Measurements from ENCODE around the gene C19orf73. TPM values are rescaled to one million over a fixed set of nuclear protein-coding genes. Genes with fewer than 3 reads are reported as not detected.

The C19orf73 gene
- total and polyA plus RNA-seq, 4 donors: 1.9 to 4.3 (median 3.1) TPM; not detected in 1

DNA sequence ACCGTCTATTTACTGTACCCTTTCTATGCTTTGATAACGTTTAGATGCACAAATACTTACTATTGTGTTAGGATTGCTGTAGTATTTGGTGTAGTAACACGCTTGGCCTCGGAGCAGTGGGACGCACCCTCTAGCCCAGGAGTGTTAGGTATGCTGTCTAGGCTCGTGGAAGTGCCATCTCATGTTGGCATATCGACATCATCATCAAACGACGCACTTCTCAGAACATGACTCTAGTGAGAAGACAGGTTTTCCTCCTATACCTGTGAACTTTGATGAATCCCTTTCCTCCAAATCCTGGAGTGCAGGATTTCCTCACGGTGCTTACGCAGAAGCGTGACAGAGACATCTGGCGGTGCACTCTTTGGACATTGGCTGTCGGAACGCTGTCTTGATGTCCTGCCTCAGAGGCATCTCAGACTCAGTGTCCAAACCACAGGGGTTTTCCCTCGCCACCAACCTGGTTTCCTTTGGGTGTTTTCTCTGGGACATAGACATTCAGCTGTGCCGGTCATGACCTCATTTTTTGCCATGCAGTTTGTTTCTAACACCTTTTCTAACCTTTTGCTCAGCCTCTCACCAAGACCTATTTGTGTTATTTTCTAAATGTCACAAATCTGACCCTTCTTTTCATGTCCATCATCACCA lies 27.4 kb downstream of the C19orf73 start:
- H3K9me3 ChIP-seq (ENCODE audit: control insufficient read depth in 4 of 4, insufficient read depth in 3 of 4, low read length in 3 of 4): peaks cover 0 to 1% (median 0%) of the 10 kb centered on the region in 4 donors
- H3K4me1 ChIP-seq (ENCODE audit: control insufficient read depth in 5 of 5, insufficient read depth in 5 of 5, low read length in 5 of 5): peaks cover 0 to 7% (median 4%) of the 10 kb centered on the region in 5 donors
- no peak for TF ChIP-seq CTCF (IDR thresholded peaks at IDR 0.05; ENCODE audit: control extremely low read depth, extremely low read depth)
- no peak for DNase-seq
- no peak overlapping the region for H3K4me3 ChIP-seq
- no peak overlapping the region for H3K27ac ChIP-seq (ENCODE audit: low read depth in 1 of 2, low read length in 1 of 2)
- WGBS, 2 donors: 93 to 95% methylated on average over 17 of the region's 17 CpGs
- H3K36me3 ChIP-seq (ENCODE audit: control insufficient read depth in 4 of 4, insufficient read depth in 4 of 4, low read length in 4 of 4): peaks cover 17 to 46% (median 33%) of the 10 kb centered on the region in 4 donors
- no peak for ATAC-seq (ENCODE audit: insufficient read depth, low FRiP score)
- H3K9ac ChIP-seq (ENCODE audit: insufficient read depth in 1 of 2, low read length in 2 of 2): no peak overlapping the region
- no peaks in the 10 kb centered on the region for H3K27me3 ChIP-seq (ENCODE audit: control insufficient read depth in 3 of 3, insufficient read depth in 3 of 3, low read length in 2 of 3)

DNA sequence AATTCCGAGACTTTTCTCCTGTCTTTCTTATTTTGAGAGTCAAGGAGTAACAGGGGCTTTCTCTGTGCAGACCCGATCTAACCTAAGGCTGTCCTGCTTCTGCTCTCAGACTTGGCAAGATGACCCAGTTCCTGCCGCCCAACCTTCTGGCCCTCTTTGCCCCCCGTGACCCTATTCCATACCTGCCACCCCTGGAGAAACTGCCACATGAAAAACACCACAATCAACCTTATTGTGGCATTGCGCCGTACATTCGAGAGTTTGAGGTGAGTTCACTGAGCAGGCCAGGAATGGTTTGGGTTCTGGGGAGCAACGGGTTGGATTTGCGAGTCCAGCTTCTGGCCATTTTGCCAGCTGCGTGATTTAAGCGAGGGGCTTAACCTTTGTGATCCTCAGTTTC lies 32.6 kb downstream of the C19orf73 start:
- no peak overlapping the region for H3K27ac ChIP-seq (ENCODE audit: low read depth in 1 of 2, low read length in 1 of 2)
- WGBS, 2 donors: 44 to 74% methylated on average over 11 of the region's 11 CpGs

GRCh38 chr19:49085868-49086232 lies 33.1 kb downstream of the C19orf73 start:
- Histone ChIP-seq H3K9ac (ENCODE audit: insufficient read depth in 1 of 2, low read length in 2 of 2) (peak overlapping the region; percentile 93 to 97), H3K36me3 (ENCODE audit: control insufficient read depth in 4 of 4, insufficient read depth in 4 of 4, low read length in 4 of 4) (peaks cover 11 to 25% (median 23%) of the 10 kb centered on the region in 4 donors), H3K27me3 (ENCODE audit: control insufficient read depth in 3 of 3, insufficient read depth in 3 of 3, low read length in 2 of 3) (no peaks in the 10 kb centered on the region), H3K9me3 (ENCODE audit: control insufficient read depth in 4 of 4, insufficient read depth in 3 of 4, low read length in 3 of 4) (peaks cover 0 to 1% (median 0%) of the 10 kb centered on the region in 4 donors), H3K4me3 (peak overlapping the region; percentile 94), H3K27ac (ENCODE audit: low read depth in 1 of 2, low read length in 1 of 2) (peak overlapping the region; percentile 92 to 93), H3K4me1 (ENCODE audit: control insufficient read depth in 5 of 5, insufficient read depth in 5 of 5, low read length in 5 of 5) (peaks cover 4 to 14% (median 9%) of the 10 kb centered on the region in 5 donors)
- DNase-seq (no peak), ATAC-seq (ENCODE audit: insufficient read depth, low FRiP score) (no peak)
- TF ChIP-seq CTCF (IDR thresholded peaks at IDR 0.05; ENCODE audit: control extremely low read depth, extremely low read depth): no peak
- 2% methylated on average over 14 of the region's 14 CpGs for WGBS, 2 donors

More for the DNA sequence above, 32.6 kb downstream of the C19orf73 start:
- H3K4me3 ChIP-seq: peak overlapping the region; percentile 94
- H3K9me3 ChIP-seq (ENCODE audit: control insufficient read depth in 4 of 4, insufficient read depth in 3 of 4, low read length in 3 of 4): peaks cover 0 to 1% (median 0%) of the 10 kb centered on the region in 4 donors
- TF ChIP-seq CTCF (IDR thresholded peaks at IDR 0.05; ENCODE audit: control extremely low read depth, extremely low read depth): no peak
- DNase-seq: no peak
- H3K36me3 ChIP-seq (ENCODE audit: control insufficient read depth in 4 of 4, insufficient read depth in 4 of 4, low read length in 4 of 4): peaks cover 11 to 29% (median 25%) of the 10 kb centered on the region in 4 donors
- H3K27me3 ChIP-seq (ENCODE audit: control insufficient read depth in 3 of 3, insufficient read depth in 3 of 3, low read length in 2 of 3): no peaks in the 10 kb centered on the region
- H3K4me1 ChIP-seq (ENCODE audit: control insufficient read depth in 5 of 5, insufficient read depth in 5 of 5, low read length in 5 of 5): peaks cover 4 to 14% (median 9%) of the 10 kb centered on the region in 5 donors
- ATAC-seq (ENCODE audit: insufficient read depth, low FRiP score): no peak
- H3K9ac ChIP-seq (ENCODE audit: insufficient read depth in 1 of 2, low read length in 2 of 2): peak overlapping the region; percentile 93 to 97
